Measurements from ENCODE around the gene FHAD1. TPM values are rescaled to one million over a fixed set of nuclear protein-coding genes. Genes with fewer than 3 reads are reported as not detected.

Gene FHAD1
- total RNA-seq, 2 experiments from 2014 or later = not detected

DNA sequence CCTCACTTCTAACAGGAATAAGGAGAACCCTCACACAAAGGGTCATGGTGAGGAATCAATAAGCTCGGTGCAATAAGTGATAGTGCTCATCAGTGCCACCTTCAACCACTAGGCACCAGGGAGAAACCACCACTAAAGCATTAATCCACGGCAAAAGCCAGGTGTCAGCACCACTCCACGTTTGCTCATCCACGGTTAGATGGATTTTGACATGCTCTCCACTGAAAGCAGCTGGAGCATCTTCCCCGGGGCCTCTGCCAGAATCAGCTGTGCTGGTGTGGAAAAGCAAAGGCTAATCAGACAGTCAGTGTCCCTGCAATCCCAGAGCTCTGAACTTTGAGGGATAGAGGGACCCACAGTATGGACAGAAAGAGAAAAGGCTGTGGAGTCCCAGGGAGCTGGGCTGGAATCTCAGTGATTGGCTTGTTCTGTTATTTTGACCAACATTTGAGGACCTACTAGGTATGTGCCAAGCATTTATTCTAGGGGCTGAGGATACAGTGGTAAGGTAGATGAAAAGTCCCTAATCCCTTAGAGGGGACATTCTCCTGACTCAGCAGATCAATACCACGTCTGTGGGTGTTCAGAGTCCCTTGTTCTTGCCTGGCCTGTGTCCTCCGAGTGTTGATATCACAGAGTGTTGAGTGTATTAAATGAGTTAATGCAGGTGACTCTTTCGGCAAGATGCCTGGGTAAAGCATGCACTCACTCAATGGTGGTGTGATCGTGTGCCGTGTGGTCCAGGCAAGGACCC, 41.3 kb downstream of the FHAD1 start:
- intact Hi-C loops (cut with micrococcal nuclease; ENCODE audit: unreplicated experiment) = no loop called here
- TF ChIP-seq EZH2phosphoT487 (IDR thresholded peaks at IDR 0.05; ENCODE audit: borderline replicate concordance, low read depth, low read length) = no peak
- TF ChIP-seq, protein P1, sequence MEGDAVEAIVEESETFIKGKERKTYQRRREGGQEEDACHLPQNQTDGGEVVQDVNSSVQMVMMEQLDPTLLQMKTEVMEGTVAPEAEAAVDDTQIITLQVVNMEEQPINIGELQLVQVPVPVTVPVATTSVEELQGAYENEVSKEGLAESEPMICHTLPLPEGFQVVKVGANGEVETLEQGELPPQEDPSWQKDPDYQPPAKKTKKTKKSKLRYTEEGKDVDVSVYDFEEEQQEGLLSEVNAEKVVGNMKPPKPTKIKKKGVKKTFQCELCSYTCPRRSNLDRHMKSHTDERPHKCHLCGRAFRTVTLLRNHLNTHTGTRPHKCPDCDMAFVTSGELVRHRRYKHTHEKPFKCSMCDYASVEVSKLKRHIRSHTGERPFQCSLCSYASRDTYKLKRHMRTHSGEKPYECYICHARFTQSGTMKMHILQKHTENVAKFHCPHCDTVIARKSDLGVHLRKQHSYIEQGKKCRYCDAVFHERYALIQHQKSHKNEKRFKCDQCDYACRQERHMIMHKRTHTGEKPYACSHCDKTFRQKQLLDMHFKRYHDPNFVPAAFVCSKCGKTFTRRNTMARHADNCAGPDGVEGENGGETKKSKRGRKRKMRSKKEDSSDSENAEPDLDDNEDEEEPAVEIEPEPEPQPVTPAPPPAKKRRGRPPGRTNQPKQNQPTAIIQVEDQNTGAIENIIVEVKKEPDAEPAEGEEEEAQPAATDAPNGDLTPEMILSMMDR (conservative IDR thresholded peaks at IDR 0.05; ENCODE audit: low read length) = no peak
- H3K4me1 ChIP-seq (ENCODE audit: insufficient read depth, low read length, poor library complexity, severe bottlenecking) = no peaks in the 10 kb centered on the region
- H3K79me2 ChIP-seq (ENCODE audit: insufficient read depth, low read depth, low read length) = no peaks in the 10 kb centered on the region
- H3K4me2 ChIP-seq (ENCODE audit: low read length) = no peak overlapping the region
- ChIA-PET CTCF (ENCODE audit: unreplicated experiment) (interaction anchor here (0.6 kb wide), 1 partner anchor 960 kb away, joined by 3 read pairs; no protein-coding TSS in a partner anchor), POLR2A (no interaction called here)
- DNase-seq (ENCODE audit: low spot score) = no peak
- no peak overlapping the region for H3K4me3 ChIP-seq (ENCODE audit: low read depth, low read length, poor library complexity, severe bottlenecking)
- no peak overlapping the region for H2AFZ ChIP-seq (ENCODE audit: low read length)
- BruUV-seq (replicated peaks) = no TSS peak
- H3K36me3 ChIP-seq (ENCODE audit: insufficient read depth, low read length) = no peaks in the 10 kb centered on the region
- no peaks in the 10 kb centered on the region for H3K9me2 ChIP-seq (ENCODE audit: insufficient read depth, low read length)
- no peaks in the 10 kb centered on the region for H3K9me3 ChIP-seq (ENCODE audit: low read length)
- no peak overlapping the region for H3K27ac ChIP-seq (ENCODE audit: low read depth, low read length, poor library complexity, severe bottlenecking)
- H4K20me1 ChIP-seq (ENCODE audit: insufficient read depth, low read length) = no peaks in the 10 kb centered on the region

DNA sequence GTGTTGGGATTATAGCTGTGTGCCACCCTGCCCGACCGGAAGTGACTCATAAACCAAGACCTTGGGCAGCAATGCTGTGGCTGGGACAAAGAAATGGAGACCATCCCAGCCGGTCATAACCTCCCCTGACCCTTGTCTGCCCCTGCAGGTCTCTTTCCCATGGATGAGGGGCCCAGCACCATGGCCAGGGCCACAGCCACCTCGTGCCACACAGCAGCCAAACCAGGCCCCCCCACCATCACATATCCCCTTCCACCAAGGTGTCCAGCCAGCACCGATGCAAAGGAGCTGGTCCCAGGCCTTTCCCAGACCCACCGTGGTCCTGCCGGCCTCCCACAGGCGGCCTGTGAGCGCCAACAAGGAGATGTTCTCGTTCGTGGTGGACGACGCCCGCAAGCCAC, 42.2 kb downstream of the FHAD1 start:
- no peak for DNase-seq (ENCODE audit: low spot score)
- Histone ChIP-seq H3K36me3 (ENCODE audit: insufficient read depth, low read length) (no peaks in the 10 kb centered on the region), H2AFZ (ENCODE audit: low read length) (no peak overlapping the region), H3K9me3 (ENCODE audit: low read length) (no peaks in the 10 kb centered on the region), H4K20me1 (ENCODE audit: insufficient read depth, low read length) (no peaks in the 10 kb centered on the region), H3K9me2 (ENCODE audit: insufficient read depth, low read length) (no peaks in the 10 kb centered on the region), H3K4me3 (ENCODE audit: low read depth, low read length, poor library complexity, severe bottlenecking) (no peak overlapping the region), H3K79me2 (ENCODE audit: insufficient read depth, low read depth, low read length) (no peaks in the 10 kb centered on the region), H3K4me1 (ENCODE audit: insufficient read depth, low read length, poor library complexity, severe bottlenecking) (no peaks in the 10 kb centered on the region), H3K27ac (ENCODE audit: low read depth, low read length, poor library complexity, severe bottlenecking) (no peak overlapping the region), H3K4me2 (ENCODE audit: low read length) (no peak overlapping the region)
- intact Hi-C loops (cut with micrococcal nuclease; ENCODE audit: unreplicated experiment) = no loop called here
- TF ChIP-seq EZH2phosphoT487 (IDR thresholded peaks at IDR 0.05; ENCODE audit: borderline replicate concordance, low read depth, low read length) = no peak
- TF ChIP-seq, protein P1 (conservative IDR thresholded peaks at IDR 0.05; ENCODE audit: low read length) = no peak
- no TSS peak for BruUV-seq (replicated peaks)
- POLR2A ChIA-PET = no interaction called here
- CTCF ChIA-PET (ENCODE audit: unreplicated experiment) = interaction anchor here (0.6 kb wide), 1 partner anchor 959 kb away, joined by 3 read pairs; no protein-coding TSS in a partner anchor

DNA sequence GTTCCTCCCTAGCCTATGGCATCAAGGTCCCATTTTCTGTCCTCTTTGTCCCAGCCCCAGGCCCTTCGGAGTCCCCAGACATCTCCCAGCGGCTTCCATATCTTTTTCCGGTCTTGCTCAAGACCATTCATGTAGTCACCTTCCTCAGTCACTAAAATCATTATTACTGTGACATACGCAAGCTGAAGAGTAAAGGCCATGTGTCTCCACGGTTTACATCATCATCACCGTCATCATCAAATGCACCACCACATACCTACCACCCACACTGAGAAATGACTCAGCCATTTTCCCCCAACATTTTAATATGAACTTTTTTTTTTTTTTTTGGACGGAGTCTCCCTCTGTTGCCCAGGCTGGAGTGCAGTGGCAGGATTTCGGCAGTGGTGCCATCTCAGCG, 43.4 kb downstream of the FHAD1 start:
- no peak overlapping the region for H3K4me3 ChIP-seq (ENCODE audit: low read depth, low read length, poor library complexity, severe bottlenecking)
- no peaks in the 10 kb centered on the region for H4K20me1 ChIP-seq (ENCODE audit: insufficient read depth, low read length)
- no peaks in the 10 kb centered on the region for H3K79me2 ChIP-seq (ENCODE audit: insufficient read depth, low read depth, low read length)
- ChIA-PET CTCF (ENCODE audit: unreplicated experiment) (no interaction called here), POLR2A (interaction anchor here (0.7 kb wide), 2 partner anchors 232 to 1648 kb away, joined by 3 to 4 read pairs; no protein-coding TSS in a partner anchor)
- H3K4me1 ChIP-seq (ENCODE audit: insufficient read depth, low read length, poor library complexity, severe bottlenecking) = no peaks in the 10 kb centered on the region
- no peak overlapping the region for H2AFZ ChIP-seq (ENCODE audit: low read length)
- TF ChIP-seq EZH2phosphoT487 (IDR thresholded peaks at IDR 0.05; ENCODE audit: borderline replicate concordance, low read depth, low read length) = no peak
- TF ChIP-seq, protein P1 (conservative IDR thresholded peaks at IDR 0.05; ENCODE audit: low read length) = no peak
- DNase-seq (ENCODE audit: low spot score) = no peak
- no peaks in the 10 kb centered on the region for H3K36me3 ChIP-seq (ENCODE audit: insufficient read depth, low read length)
- no peak overlapping the region for H3K27ac ChIP-seq (ENCODE audit: low read depth, low read length, poor library complexity, severe bottlenecking)
- no peaks in the 10 kb centered on the region for H3K9me2 ChIP-seq (ENCODE audit: insufficient read depth, low read length)
- BruUV-seq (replicated peaks) = no TSS peak
- no peak overlapping the region for H3K4me2 ChIP-seq (ENCODE audit: low read length)
- intact Hi-C loops (cut with micrococcal nuclease; ENCODE audit: unreplicated experiment) = no loop called here
- H3K9me3 ChIP-seq (ENCODE audit: low read length) = no peaks in the 10 kb centered on the region
